Measurements from ENCODE around the gene CHD9NB.

Gene CHD9NB

GRCh38 chr16:53084746-53085334, 32.1 kb upstream of the CHD9NB start:
- CTCF ChIA-PET = interaction anchor here (0.6 kb wide), 1 partner anchor 36 kb away, joined by 4 read pairs; no protein-coding TSS in a partner anchor
- DNase-seq (ENCODE audit: low spot score) = no peak
- TF ChIP-seq CTCF (conservative IDR thresholded peaks at IDR 0.05; ENCODE audit: low read depth) = no peak
- peak overlapping the region; percentile 98 for H3K27ac ChIP-seq
- POLR2A ChIA-PET (ENCODE audit: low non-redundant PET) = no interaction called here

GRCh38 chr16:53084141-53084541, 31.4 kb upstream of the CHD9NB start:
- peak; percentile 76 for DNase-seq (ENCODE audit: low spot score)
- ChIA-PET CTCF (interaction anchor here (0.7 to 1.1 kb wide), 2 partner anchors 15 to 29 kb away, joined by 3 to 4 read pairs; partner anchors contain the start of gene CHD9), POLR2A (ENCODE audit: low non-redundant PET) (interaction anchor here (0.6 kb wide), 1 partner anchor 11 kb away, joined by 4 read pairs; no protein-coding TSS in a partner anchor)
- TF ChIP-seq CTCF (conservative IDR thresholded peaks at IDR 0.05; ENCODE audit: low read depth) = no peak
- H3K27ac ChIP-seq = peak overlapping the region; percentile 98

GRCh38 chr16:53083119-53083518, 30.4 kb upstream of the CHD9NB start:
- no peak for TF ChIP-seq CTCF (conservative IDR thresholded peaks at IDR 0.05; ENCODE audit: low read depth)
- DNase-seq (ENCODE audit: low spot score) = peak; percentile 67
- ChIA-PET POLR2A (ENCODE audit: low non-redundant PET) (no interaction called here), CTCF (interaction anchor here (0.5 to 1.1 kb wide), 4 partner anchors 15 to 47 kb away, joined by 3 to 4 read pairs (median 4); partner anchors contain the start of gene CHD9)
- H3K27ac ChIP-seq = peak overlapping the region; percentile 78; the same call in 1 of the 2 replicates

- H3K27ac ChIP-seq = peak overlapping the region; percentile 78
- POLR2A ChIA-PET (ENCODE audit: low non-redundant PET) = no interaction called here
- no peak for DNase-seq (ENCODE audit: low spot score)
- TF ChIP-seq CTCF (conservative IDR thresholded peaks at IDR 0.05; ENCODE audit: low read depth) = no peak
- CTCF ChIA-PET = interaction anchor here (0.5 to 1.6 kb wide), 2 partner anchors 16 to 106 kb away, joined by 3 to 4 read pairs; no protein-coding TSS in a partner anchor
Observed at GRCh38 chr16:53082509-53082908, 29.8 kb upstream of the CHD9NB start.

GRCh38 chr16:53081686-53082407, 29.1 kb upstream of the CHD9NB start:
- POLR2A ChIA-PET (ENCODE audit: low non-redundant PET) = no interaction called here
- TF ChIP-seq CTCF (conservative IDR thresholded peaks at IDR 0.05; ENCODE audit: low read depth) = no peak

GRCh38 chr16:53081032-53081424, 28.3 kb upstream of the CHD9NB start:
- ChIA-PET POLR2A (ENCODE audit: low non-redundant PET) (interaction anchor here (0.5 to 1.0 kb wide), 4 partner anchors 12 to 147 kb away, joined by 3 to 4 read pairs (median 4); no protein-coding TSS in a partner anchor), CTCF (interaction anchor here (1.6 to 2.6 kb wide), 2 partner anchors 26 to 104 kb away, joined by 3 to 17 read pairs; partner anchors contain the start of gene CHD9)
- peak overlapping the region; percentile 91 for H3K27ac ChIP-seq
- DNase-seq (ENCODE audit: low spot score) = no peak
- TF ChIP-seq CTCF (conservative IDR thresholded peaks at IDR 0.05; ENCODE audit: low read depth) = no peak

More at GRCh38 chr16:53081686-53082407, 29.1 kb upstream of the CHD9NB start:
- CTCF ChIA-PET = interaction anchor here (1.6 kb wide), 1 partner anchor 105 kb away, joined by 3 read pairs; no protein-coding TSS in a partner anchor
- peak overlapping the region; percentile 91 for H3K27ac ChIP-seq
- no peak for DNase-seq (ENCODE audit: low spot score)
